CD4-positive, alpha-beta T cell treated with Interleukin-15 for 4 hours (primary cell): Measurements from ENCODE around the gene KRT23.

Experiments
- DNase-seq: peaks from one replicate; pipeline ENCODE4 v3.0.0-alpha.2; 2020; ENCODE audit warnings: low spot score

Gene KRT23

GRCh38 chr17:40937384-40937819, at the start of gene KRT23:
Gene KRT23 (minus strand): TSS chr17:40937646. CDS start chr17:40936603, 1,043 bp downstream.
- DNase-seq: no peak

- no peak for DNase-seq
Observed at GRCh38 chr17:40986920-40987319, 49.5 kb upstream of the KRT23 start.

GRCh38 chr17:40984226-40984625, 46.8 kb upstream of the KRT23 start, which contains the start of gene KRT40:
Gene KRT40 (minus strand): TSS chr17:40984326. CDS start chr17:40984273, 53 bp downstream.
- no peak for DNase-seq

GRCh38 chr17:40981115-40981514, 43.7 kb upstream of the KRT23 start:
- DNase-seq: no peak

GRCh38 chr17:40980596-40980995, 43.1 kb upstream of the KRT23 start:
- no peak for DNase-seq

GRCh38 chr17:40980117-40980516, 42.7 kb upstream of the KRT23 start:
- DNase-seq: no peak

- no peak for DNase-seq
Observed at GRCh38 chr17:40978575-40979151, 41.2 kb upstream of the KRT23 start.

GRCh38 chr17:40975516-40975915, 38.1 kb upstream of the KRT23 start:
- DNase-seq: no peak

- DNase-seq: no peak
Observed at GRCh38 chr17:40974366-40974765, 36.9 kb upstream of the KRT23 start.

- DNase-seq: no peak
Observed at GRCh38 chr17:40967582-40967981, 30.1 kb upstream of the KRT23 start.

GRCh38 chr17:40966848-40967247, 29.4 kb upstream of the KRT23 start, which contains the start of gene KRT39:
Gene KRT39 (minus strand): TSS chr17:40966948. CDS start chr17:40966856, 92 bp downstream.
- no peak for DNase-seq

GRCh38 chr17:40963838-40964237, 26.4 kb upstream of the KRT23 start:
- peak; percentile 16 for DNase-seq

GRCh38 chr17:40962059-40962561, 24.7 kb upstream of the KRT23 start:
- DNase-seq: no peak

- no peak for DNase-seq
Observed at GRCh38 chr17:40961591-40961990, 24.1 kb upstream of the KRT23 start.

GRCh38 chr17:40960144-40960543, 22.7 kb upstream of the KRT23 start:
- no peak for DNase-seq

- DNase-seq: no peak
Observed at GRCh38 chr17:40958086-40958953, 20.9 kb upstream of the KRT23 start.

GRCh38 chr17:40956401-40957254, 19.2 kb upstream of the KRT23 start:
- no peak for DNase-seq

GRCh38 chr17:40953881-40954280, 16.4 kb upstream of the KRT23 start:
- no peak for DNase-seq

- no peak for DNase-seq
Observed at GRCh38 chr17:40952661-40953060, 15.2 kb upstream of the KRT23 start.

GRCh38 chr17:40952154-40952553, 14.7 kb upstream of the KRT23 start:
- no peak for DNase-seq

GRCh38 chr17:40951011-40951622, 13.7 kb upstream of the KRT23 start:
- no peak for DNase-seq

- DNase-seq: no peak
Observed at GRCh38 chr17:40950176-40950575, 12.7 kb upstream of the KRT23 start.
